CD4-positive, alpha-beta memory T cell (primary cell): ENCODE results near the gene CLEC18C. TPM values are rescaled to one million over a fixed set of nuclear protein-coding genes. Genes with fewer than 3 reads are reported as not detected.
"Not testable (repeated sequence)": the region's sequence is repeated elsewhere in the genome, so short reads cannot be mapped to it uniquely, and the experiment has no call there.

ENCODE experiments used
- CTCF ChIA-PET: fragments of 350-600 bp; sonication (Branson Sonifier 250); formaldehyde crosslinking; loops from one replicate; lab custom pipeline; 2021; ENCODE audit warnings: inconsistent platforms; ENCODE audit not compliant: partially characterized antibody; lab: Charles Lee
- POLR2A ChIA-PET: fragments of 350-600 bp; sonication (Branson Sonifier 250); formaldehyde crosslinking; loops from one replicate; lab custom pipeline; 2021; ENCODE audit not compliant: partially characterized antibody; lab: Charles Lee
- DNase-seq, 5 donors: peaks; one replicate each; pipeline versions ENCODE4 v3.0.0 to v3.0.0-alpha.2; 2020 to 2022; ENCODE audit warnings: mixed read lengths in 1 of 5
- H3K27ac ChIP-seq: one replicate; pipeline ENCODE4 v1.7.0; 2013; ENCODE audit warnings: low read depth, low read length
- H3K27me3 ChIP-seq: 2 replicates; pipeline ENCODE4 v1.7.0; 2013; ENCODE audit warnings: mild to moderate bottlenecking, low read length, moderate library complexity; ENCODE audit not compliant: insufficient read depth
- H3K36me3 ChIP-seq: 2 replicates; pipeline ENCODE4 v1.7.0; 2013; ENCODE audit warnings: mild to moderate bottlenecking, low read length, moderate library complexity; ENCODE audit not compliant: insufficient read depth
- H3K4me1 ChIP-seq: 2 replicates; pipeline ENCODE4 v1.7.0; 2013; ENCODE audit warnings: mild to moderate bottlenecking, low read length, moderate library complexity; ENCODE audit not compliant: insufficient read depth
- H3K4me3 ChIP-seq, 2 donors: one replicate each; pipeline ENCODE4 v1.7.0; 2013; ENCODE audit warnings: low read length in 2 of 2, mild to moderate bottlenecking in 1 of 2
- H3K9me3 ChIP-seq, 2 donors: one replicate each; pipeline ENCODE4 v1.7.0; 2013; ENCODE audit warnings: low read length in 2 of 2, control low read depth in 1 of 2; ENCODE audit not compliant: control insufficient read depth in 1 of 2
- H3K27ac Mint-ChIP-seq, 7 donors: one replicate each; pipeline ENCODE4 v1.8.0; 2020 to 2021; ENCODE audit warnings: mixed read lengths in 7 of 7, mild to moderate bottlenecking in 6 of 7, inconsistent platforms in 3 of 7, moderate library complexity in 3 of 7
- H3K27me3 Mint-ChIP-seq, 2 donors: one replicate each; pipeline ENCODE4 v1.8.0; 2020 to 2021; ENCODE audit warnings: mixed read lengths in 2 of 2
- H3K36me3 Mint-ChIP-seq, 2 donors: one replicate each; pipeline ENCODE4 v1.8.0; 2020 to 2021; ENCODE audit warnings: mixed read lengths in 2 of 2, inconsistent platforms in 1 of 2, mild to moderate bottlenecking in 1 of 2
- H3K4me1 Mint-ChIP-seq, 4 donors: one replicate each; pipeline ENCODE4 v1.8.0; 2020 to 2021; ENCODE audit warnings: mixed read lengths in 4 of 4, mild to moderate bottlenecking in 1 of 4
- H3K4me3 Mint-ChIP-seq, 8 donors: one replicate each; pipeline ENCODE4 v1.8.0; 2020 to 2021; ENCODE audit warnings: mixed read lengths in 8 of 8, mild to moderate bottlenecking in 7 of 8, moderate library complexity in 6 of 8, inconsistent platforms in 3 of 8
- H3K9me3 Mint-ChIP-seq, 8 donors: one replicate each; pipeline ENCODE4 v1.8.0; 2020 to 2021; ENCODE audit warnings: mixed read lengths in 8 of 8, mild to moderate bottlenecking in 5 of 8, inconsistent platforms in 3 of 8, moderate library complexity in 1 of 8
- intact Hi-C: fragments of 100-400 bp; cut with micrococcal nuclease; formaldehyde crosslinking; loops from one replicate; pipeline ENCODE4 v1.15.1; 2023
- polyA plus RNA-seq, 2 donors: library from polyadenylated mRNA; unstranded; fragments of 300-500 nt; fragmentation: Illumina TruSeq; gene quantifications; one replicate each; pipeline ENCODE4 v1.2.3, GENCODE V29; 2021
- total RNA-seq, 2 experiments: library from RNA; stranded (reverse); gene quantifications; one replicate each; pipeline ENCODE4 v1.2.3, GENCODE V29; 2021

CLEC18C gene
- 1 to 10 TPM in 1 of 2 experiments, under 1 TPM in 1; 0.96 to 1.0 TPM for total RNA-seq
- not detected for polyA plus RNA-seq

GRCh38 chr16:70173212-70173837 lies at the start of gene CLEC18C:
TSS of gene CLEC18C (plus strand) at chr16:70173787. CDS start at chr16:70174279, 492 bp downstream.
- DNase-seq, H3K9me3 Mint-ChIP-seq, H3K36me3 ChIP-seq, H3K27ac Mint-ChIP-seq, H3K9me3 ChIP-seq, CTCF ChIA-PET, POLR2A ChIA-PET, H3K4me1 Mint-ChIP-seq, intact Hi-C loops, H3K27ac ChIP-seq, H3K36me3 Mint-ChIP-seq, H3K4me3 ChIP-seq, H3K4me3 Mint-ChIP-seq, H3K27me3 ChIP-seq, H3K4me1 ChIP-seq, H3K27me3 Mint-ChIP-seq: not testable (repeated sequence)

DNA sequence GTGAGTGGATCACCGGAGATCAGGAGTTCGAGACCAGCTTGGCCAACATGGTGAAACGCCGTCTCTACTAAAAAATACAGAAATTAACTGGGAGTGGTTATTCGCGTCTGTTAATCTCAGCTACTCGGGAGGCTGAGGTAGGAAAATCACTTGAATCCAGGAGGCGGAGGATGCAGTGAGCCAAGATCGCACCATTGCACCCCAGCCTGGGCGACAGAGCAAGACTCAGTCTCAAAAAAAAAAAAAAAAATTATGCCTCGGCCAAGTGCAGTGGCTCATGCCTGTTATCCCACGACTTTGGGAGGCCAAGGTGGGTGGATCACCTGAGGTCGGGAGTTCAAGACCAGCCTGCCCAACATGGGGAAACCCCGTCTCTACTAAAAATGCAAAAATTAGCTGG lies 49.8 kb upstream of the CLEC18C start:
- Mint-ChIP-seq H3K27ac (peak overlapping the region in 1 of 7 donors; percentile 30), H3K36me3 (peaks cover 46 to 48% of the 10 kb centered on the region in 2 donors)
- H3K4me3 Mint-ChIP-seq, H3K4me1 Mint-ChIP-seq, H3K27ac ChIP-seq, CTCF ChIA-PET, H3K4me1 ChIP-seq, intact Hi-C loops, H3K4me3 ChIP-seq, H3K27me3 Mint-ChIP-seq, POLR2A ChIA-PET, DNase-seq, H3K9me3 Mint-ChIP-seq, H3K27me3 ChIP-seq, H3K9me3 ChIP-seq: not testable (repeated sequence)
- H3K36me3 ChIP-seq = peaks cover 25% of the 10 kb centered on the region

DNA sequence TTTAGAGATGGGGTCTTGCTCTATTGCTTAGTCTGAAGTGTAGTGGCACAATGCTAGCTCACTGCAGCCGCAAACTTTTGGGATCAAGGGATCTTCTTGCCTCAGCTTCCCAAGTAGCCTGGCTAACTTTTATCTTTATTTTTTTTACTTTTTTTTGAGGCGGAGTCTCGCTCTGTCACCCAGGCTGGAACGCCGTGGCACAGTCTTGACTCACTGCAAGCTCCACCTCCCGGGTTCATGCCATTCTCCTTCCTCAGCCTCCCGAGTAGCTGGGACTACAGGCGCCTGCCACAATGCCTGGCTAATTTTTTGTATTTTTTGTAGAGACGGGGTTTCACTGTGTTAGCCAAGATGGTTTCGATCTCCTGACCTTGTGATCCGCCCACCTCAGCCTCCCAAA lies 47.4 kb upstream of the CLEC18C start:
- DNase-seq, H3K27ac ChIP-seq, H3K9me3 ChIP-seq, POLR2A ChIA-PET, H3K27ac Mint-ChIP-seq, intact Hi-C loops, H3K4me3 ChIP-seq, H3K27me3 Mint-ChIP-seq, CTCF ChIA-PET, H3K27me3 ChIP-seq, H3K4me1 ChIP-seq, H3K4me3 Mint-ChIP-seq, H3K9me3 Mint-ChIP-seq, H3K4me1 Mint-ChIP-seq: not testable (repeated sequence)
- H3K36me3 ChIP-seq = peaks cover 31% of the 10 kb centered on the region
- H3K36me3 Mint-ChIP-seq = peaks cover 50 to 62% of the 10 kb centered on the region in 2 donors

GRCh38 chr16:70127706-70128105 lies 45.9 kb upstream of the CLEC18C start:
- H3K27ac Mint-ChIP-seq, CTCF ChIA-PET, H3K4me3 Mint-ChIP-seq, H3K4me3 ChIP-seq, H3K4me1 ChIP-seq, H3K9me3 ChIP-seq, H3K27ac ChIP-seq, H3K27me3 Mint-ChIP-seq, H3K9me3 Mint-ChIP-seq, H3K4me1 Mint-ChIP-seq, DNase-seq, H3K27me3 ChIP-seq, intact Hi-C loops: not testable (repeated sequence)
- peaks cover 24% of the 10 kb centered on the region for H3K36me3 ChIP-seq
- POLR2A ChIA-PET = interaction anchor here (0.6 kb wide), 1 partner anchor 291 kb away, joined by 5 read pairs; no protein-coding TSS in a partner anchor
- H3K36me3 Mint-ChIP-seq = peaks cover 51 to 62% of the 10 kb centered on the region in 2 donors

DNA sequence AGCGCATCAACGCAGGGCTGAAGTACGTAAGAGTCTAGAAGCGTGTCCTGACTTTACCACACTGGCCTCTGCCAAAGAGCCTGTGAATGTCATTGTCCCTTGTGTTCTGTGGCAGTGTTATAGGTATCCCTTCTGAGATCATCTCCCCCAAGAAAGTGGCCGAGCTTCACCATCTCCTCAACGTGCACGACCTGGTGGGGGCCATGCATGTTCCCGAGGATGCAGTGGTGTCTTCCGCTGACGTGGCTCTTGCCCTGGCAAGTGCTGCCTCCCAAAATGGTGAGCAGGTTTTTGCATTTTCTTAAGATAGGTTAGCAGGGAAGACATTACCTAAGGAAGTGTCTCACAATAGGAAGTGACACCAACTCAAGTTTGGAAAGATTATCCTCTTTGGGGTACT lies 44.7 kb upstream of the CLEC18C start:
- H3K4me1 Mint-ChIP-seq, H3K27ac Mint-ChIP-seq, intact Hi-C loops, POLR2A ChIA-PET, H3K4me3 Mint-ChIP-seq, H3K9me3 ChIP-seq, H3K27me3 ChIP-seq, H3K27me3 Mint-ChIP-seq, H3K27ac ChIP-seq, H3K4me3 ChIP-seq, H3K4me1 ChIP-seq, DNase-seq, CTCF ChIA-PET, H3K9me3 Mint-ChIP-seq: not testable (repeated sequence)
- H3K36me3 Mint-ChIP-seq = peaks cover 53 to 63% of the 10 kb centered on the region in 2 donors
- peaks cover 17% of the 10 kb centered on the region for H3K36me3 ChIP-seq

GRCh38 chr16:70135796-70136195 lies 37.8 kb upstream of the CLEC18C start:
- intact Hi-C loops, H3K27ac ChIP-seq, DNase-seq, H3K4me3 Mint-ChIP-seq, H3K4me3 ChIP-seq, POLR2A ChIA-PET, H3K4me1 ChIP-seq, H3K27me3 Mint-ChIP-seq, H3K9me3 Mint-ChIP-seq, H3K9me3 ChIP-seq, CTCF ChIA-PET, H3K27me3 ChIP-seq, H3K4me1 Mint-ChIP-seq: not testable (repeated sequence)
- peaks cover 59 to 61% of the 10 kb centered on the region in 2 donors for H3K36me3 Mint-ChIP-seq
- peaks cover 25% of the 10 kb centered on the region for H3K36me3 ChIP-seq
- H3K27ac Mint-ChIP-seq = peak overlapping the region in 1 of 7 donors; percentile 69

DNA sequence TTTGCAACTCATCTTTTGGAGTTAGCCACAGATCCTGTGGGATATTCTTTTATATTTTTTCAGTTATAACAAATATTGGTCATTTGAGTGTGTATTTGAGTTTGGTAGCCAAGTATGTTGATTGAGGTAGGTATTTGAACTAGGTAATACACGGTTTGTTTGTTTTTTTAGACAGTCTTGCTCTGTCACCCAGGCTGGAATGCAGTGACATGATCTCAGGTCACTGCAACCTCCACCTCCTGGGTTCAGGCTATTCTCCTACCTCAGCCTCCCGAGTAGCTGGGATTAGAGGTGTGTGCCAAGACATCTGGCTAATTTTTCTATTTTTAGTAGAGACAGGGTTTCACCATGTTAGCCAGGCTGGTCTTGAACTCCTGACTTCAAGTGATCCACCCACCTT lies 37.0 kb upstream of the CLEC18C start:
- intact Hi-C loops, H3K27ac ChIP-seq, DNase-seq, H3K4me3 ChIP-seq, H3K9me3 Mint-ChIP-seq, H3K27me3 Mint-ChIP-seq, H3K27ac Mint-ChIP-seq, H3K9me3 ChIP-seq, H3K27me3 ChIP-seq, POLR2A ChIA-PET, H3K4me1 ChIP-seq, CTCF ChIA-PET, H3K4me3 Mint-ChIP-seq, H3K4me1 Mint-ChIP-seq: not testable (repeated sequence)
- H3K36me3 ChIP-seq = peaks cover 25% of the 10 kb centered on the region
- H3K36me3 Mint-ChIP-seq = peaks cover 64% of the 10 kb centered on the region in 2 donors
